Endothelial cell (in vitro differentiated cells): ENCODE measurements around the gene DNAJA4. TPM values are rescaled to one million over a fixed set of nuclear protein-coding genes. Genes with fewer than 3 reads are reported as not detected.

Experiments used
- DNase-seq: peaks from one replicate; pipeline ENCODE4 v3.0.0; 2021; ENCODE audit warnings: low spot score
- H3K27ac Mint-ChIP-seq: one replicate; pipeline ENCODE4 v1.8.0; 2021; ENCODE audit warnings: mixed read lengths, inconsistent platforms; ENCODE audit not compliant: unreplicated experiment
- H3K27me3 Mint-ChIP-seq: one replicate; pipeline ENCODE4 v1.8.0; 2021; ENCODE audit warnings: mild to moderate bottlenecking, moderate library complexity, mixed read lengths, inconsistent platforms; ENCODE audit not compliant: unreplicated experiment
- H3K36me3 Mint-ChIP-seq: one replicate; pipeline ENCODE4 v1.8.0; 2021; ENCODE audit warnings: mild to moderate bottlenecking, low read depth, mixed read lengths, inconsistent platforms; ENCODE audit not compliant: unreplicated experiment
- H3K4me1 Mint-ChIP-seq: one replicate; pipeline ENCODE4 v1.8.0; 2021; ENCODE audit warnings: mild to moderate bottlenecking, mixed read lengths, inconsistent platforms; ENCODE audit not compliant: unreplicated experiment
- H3K4me3 Mint-ChIP-seq: one replicate; pipeline ENCODE4 v1.8.0; 2021; ENCODE audit warnings: mild to moderate bottlenecking, mixed read lengths, inconsistent platforms; ENCODE audit not compliant: unreplicated experiment
- H3K9me3 Mint-ChIP-seq: one replicate; pipeline ENCODE4 v1.8.0; 2021; ENCODE audit warnings: mixed read lengths, inconsistent platforms; ENCODE audit not compliant: unreplicated experiment
- CTCF ChIP-seq: fragments of 200-600 bp; sonication (generic); IDR thresholded peaks from one replicate; pipeline ENCODE4 v1.5.0; 2021; ENCODE audit warnings: antibody characterized with exemption; ENCODE audit not compliant: unreplicated experiment
- total RNA-seq: library from RNA; stranded (reverse); fragmentation: NEBNext Ultra II Directional; extraction: Animal tissue kit (Norgen Biotek cat#: 25700); gene quantifications from one replicate; pipeline ENCODE4 v1.2.1, GENCODE V29; 2021; ENCODE audit not compliant: unreplicated experiment

Gene DNAJA4
- total RNA-seq, 1 donor from 2014 or later = 2.1 TPM

- Mint-ChIP-seq H3K27me3 (peaks cover 3% of the 10 kb centered on the region), H3K9me3 (no peaks in the 10 kb centered on the region), H3K4me1 (no peaks in the 10 kb centered on the region), H3K4me3 (no peak overlapping the region), H3K36me3 (peaks cover 18% of the 10 kb centered on the region), H3K27ac (no peak overlapping the region)
- no peak for TF ChIP-seq CTCF
- DNase-seq = no peak
These were observed 20.4 kb downstream of the DNAJA4 start for GRCh38 chr15:78284758-78285157.

- Mint-ChIP-seq H3K27me3 (no peaks in the 10 kb centered on the region), H3K4me3 (no peak overlapping the region), H3K36me3 (peaks cover 15% of the 10 kb centered on the region), H3K27ac (no peak overlapping the region), H3K4me1 (no peaks in the 10 kb centered on the region), H3K9me3 (no peaks in the 10 kb centered on the region)
- no peak for DNase-seq
- no peak for TF ChIP-seq CTCF
These were observed 25.9 kb downstream of the DNAJA4 start for GRCh38 chr15:78290222-78290621.

GRCh38 chr15:78291052-78291451, 26.7 kb downstream of the DNAJA4 start:
- DNase-seq = no peak
- H3K4me3 Mint-ChIP-seq = no peak overlapping the region
- no peaks in the 10 kb centered on the region for H3K4me1 Mint-ChIP-seq
- peaks cover 15% of the 10 kb centered on the region for H3K36me3 Mint-ChIP-seq
- TF ChIP-seq CTCF = no peak
- no peak overlapping the region for H3K27ac Mint-ChIP-seq
- no peaks in the 10 kb centered on the region for H3K27me3 Mint-ChIP-seq
- no peaks in the 10 kb centered on the region for H3K9me3 Mint-ChIP-seq

- Mint-ChIP-seq H3K4me3 (no peak overlapping the region), H3K9me3 (no peaks in the 10 kb centered on the region), H3K36me3 (peaks cover 13% of the 10 kb centered on the region), H3K27me3 (no peaks in the 10 kb centered on the region), H3K27ac (no peak overlapping the region), H3K4me1 (no peaks in the 10 kb centered on the region)
- DNase-seq = no peak
- no peak for TF ChIP-seq CTCF
These were observed 27.3 kb downstream of the DNAJA4 start for GRCh38 chr15:78291698-78292097.

- TF ChIP-seq CTCF = no peak
- no peak overlapping the region for H3K27ac Mint-ChIP-seq
- no peaks in the 10 kb centered on the region for H3K27me3 Mint-ChIP-seq
- H3K4me3 Mint-ChIP-seq = no peak overlapping the region
- no peaks in the 10 kb centered on the region for H3K4me1 Mint-ChIP-seq
- no peaks in the 10 kb centered on the region for H3K9me3 Mint-ChIP-seq
- DNase-seq = no peak
- H3K36me3 Mint-ChIP-seq = peaks cover 11% of the 10 kb centered on the region
These were observed 27.9 kb downstream of the DNAJA4 start for GRCh38 chr15:78292219-78292618.
